ENCODE measurements around the gene CD9. TPM values are rescaled to one million over a fixed set of nuclear protein-coding genes. Genes with fewer than 3 reads are reported as not detected.

CD9 gene
- total and polyA plus RNA-seq, 2 donors (not counting 3 experiments of a cell fraction or from before 2014, with no cell fraction given), result 379 to 1,225 TPM

- CTCF ChIA-PET, result interaction anchor here (1.0 to 3.0 kb wide), 8 partner anchors 9 to 147 kb away, joined by 3 to 19 read pairs (median 6); no protein-coding TSS in a partner anchor
- Histone ChIP-seq H3K27ac (ENCODE audit: insufficient read depth, low read depth, low read length) (peak overlapping the region; percentile 9), H3K79me2 (ENCODE audit: control insufficient read depth, insufficient read depth, low read length) (peaks cover 96% of the 10 kb centered on the region), H2AFZ (ENCODE audit: low read depth, low read length) (no peak overlapping the region), H4K20me1 (replicated peaks; ENCODE audit: control insufficient read depth, extremely low read depth, insufficient read depth, low read length) (no peaks in the 10 kb centered on the region), H3K9me1 (replicated peaks; ENCODE audit: control insufficient read depth, extremely low read depth, insufficient read depth, low read length) (no peaks in the 10 kb centered on the region), H3K27me3 (ENCODE audit: control insufficient read depth in 2 of 2, insufficient read depth in 2 of 2, low read length in 2 of 2) (no peaks in the 10 kb centered on the region), H3K9ac (replicated peaks; ENCODE audit: extremely low read depth, insufficient read depth, low read length) (no peak overlapping the region), H3K4me3 (replicated peaks in 1 of 3; ENCODE audit: insufficient read depth in 1 of 3, low read depth in 1 of 3, low read length in 3 of 3) (no peak overlapping the region), H3K36me3 (ENCODE audit: control insufficient read depth in 2 of 2, extremely low read depth in 1 of 2, insufficient read depth in 2 of 2, low read length in 2 of 2) (peaks cover 10 to 12% of the 10 kb centered on the region in 2 experiments), H3K4me1 (ENCODE audit: control insufficient read depth, extremely low read depth, insufficient read depth, low read length) (peaks cover 75% of the 10 kb centered on the region), H3K4me2 (ENCODE audit: insufficient read depth, low read length) (no peak overlapping the region), H3K9me3 (replicated peaks; ENCODE audit: control insufficient read depth, insufficient read depth, low read length) (no peaks in the 10 kb centered on the region)
- peak; percentile 43 for FAIRE-seq
- intact Hi-C loops (cut with micrococcal nuclease) (no loop called here), dilution Hi-C loops (cut with MboI; ENCODE audit: extremely low pct_ligation_motif_present, low sequenced_read_pairs) (no loop called here)
- POLR2A ChIA-PET, result interaction anchor here (0.7 to 1.6 kb wide), 2 partner anchors 10 to 11 kb away, joined by 5 to 11 read pairs; no protein-coding TSS in a partner anchor
- BruUV-seq (replicated peaks), result no TSS peak
- TF ChIP-seq MYC (IDR thresholded peaks at IDR 0.05; ENCODE audit: low read depth, low read length), result no peak
- TF ChIP-seq GATA2 (IDR thresholded peaks at IDR 0.05; ENCODE audit: insufficient read depth, insufficient read length, low read depth, low read length), result no peak
- no peak for TF ChIP-seq POLR2A (IDR thresholded peaks at IDR 0.05; ENCODE audit: low read depth, low read length)
- no peak for TF ChIP-seq JUN (IDR thresholded peaks at IDR 0.05; ENCODE audit: borderline replicate concordance, insufficient read depth, insufficient read length, low read depth)
- TF ChIP-seq MAX (IDR thresholded peaks at IDR 0.05; ENCODE audit: insufficient read depth, insufficient read length), result no peak
- TF ChIP-seq FOS (IDR thresholded peaks at IDR 0.05; ENCODE audit: borderline replicate concordance, insufficient read depth, low read length), result no peak
- TF ChIP-seq POLR2AphosphoS5 (IDR thresholded peaks at IDR 0.05; ENCODE audit: insufficient read depth, low read depth, low read length), result no peak
- no peak for TF ChIP-seq CTCF (IDR thresholded peaks at IDR 0.05; ENCODE audit: extremely low read depth in 1 of 2, insufficient read depth in 1 of 2, low read depth in 1 of 2, low read length in 2 of 2)
- TF ChIP-seq EZH2 (IDR thresholded peaks at IDR 0.05; ENCODE audit: borderline replicate concordance, low read depth, low read length, severe bottlenecking), result no peak
- no peak for DNase-seq (ENCODE audit: low read depth, low spot score)
Measured at GRCh38 chr12:6221146-6221545, 20.9 kb downstream of the CD9 start.
